IMR-90 (cell line): ENCODE measurements around the gene MYLK4.

ENCODE experiments used
- CTCF ChIP-seq: conservative IDR thresholded peaks from 2 replicates; pipeline ENCODE4 v1.5.1; 2012; ENCODE audit warnings: mild to moderate bottlenecking, low read depth, low read length, improper control_type of control experiment
- FOS ChIP-seq: fragments of 150-350 bp; IDR thresholded peaks from 2 replicates; pipeline ENCODE4 v1.6.1; 2016; ENCODE audit warnings: low read depth, low read length
- RFX5 ChIP-seq: IDR thresholded peaks from 2 replicates; pipeline ENCODE4 v1.8.0; 2012; ENCODE audit warnings: low read depth, mild to moderate bottlenecking, low read length, moderate library complexity
- SMC3 ChIP-seq: fragments of 150-350 bp; IDR thresholded peaks from 2 replicates; pipeline ENCODE4 v1.6.1; 2016; ENCODE audit warnings: low read depth, mild to moderate bottlenecking, antibody characterized with exemption, low read length, moderate library complexity

GRCh38 chr6:2763876-2764540 is 13.3 kb upstream of the MYLK4 start:
- TF ChIP-seq SMC3, result no peak
- no peak for TF ChIP-seq CTCF
- TF ChIP-seq RFX5, result no peak
- TF ChIP-seq FOS, result no peak
